EH (cell line): Measurements from ENCODE around the gene RNASEH2A.
A peak's percentile ranks its signal among the peaks of the same experiment; 100 is the strongest.
"Not testable (repeated sequence)": the region's sequence is repeated elsewhere in the genome, so short reads cannot be mapped to it uniquely, and the experiment has no call there.

ENCODE experiments used
- DNase-seq: peaks from one replicate; pipeline ENCODE4 v3.0.0-alpha.2; 2015; ENCODE audit warnings: low read depth

The RNASEH2A gene

DNA sequence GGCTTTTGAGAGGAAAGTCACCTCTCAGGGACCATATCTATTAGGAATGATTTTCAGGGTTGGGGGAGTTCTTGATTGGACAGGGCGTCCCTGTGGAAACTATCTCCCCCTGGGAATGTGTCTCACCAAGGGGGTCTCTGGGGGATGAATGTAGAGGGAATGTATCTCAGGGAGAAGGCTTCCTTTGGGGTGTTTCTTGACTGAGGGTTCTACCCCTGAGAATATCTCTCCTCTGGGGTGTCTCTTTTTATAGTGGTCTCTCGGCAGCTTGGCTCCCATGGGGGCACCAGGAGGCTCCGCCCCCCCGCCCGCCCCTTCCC is 27.0 kb downstream of the RNASEH2A start:
- DNase-seq = no peak

GRCh38 chr19:12833738-12834565 is 27.6 kb downstream of the RNASEH2A start:
- peak; percentile 20 for DNase-seq

DNA sequence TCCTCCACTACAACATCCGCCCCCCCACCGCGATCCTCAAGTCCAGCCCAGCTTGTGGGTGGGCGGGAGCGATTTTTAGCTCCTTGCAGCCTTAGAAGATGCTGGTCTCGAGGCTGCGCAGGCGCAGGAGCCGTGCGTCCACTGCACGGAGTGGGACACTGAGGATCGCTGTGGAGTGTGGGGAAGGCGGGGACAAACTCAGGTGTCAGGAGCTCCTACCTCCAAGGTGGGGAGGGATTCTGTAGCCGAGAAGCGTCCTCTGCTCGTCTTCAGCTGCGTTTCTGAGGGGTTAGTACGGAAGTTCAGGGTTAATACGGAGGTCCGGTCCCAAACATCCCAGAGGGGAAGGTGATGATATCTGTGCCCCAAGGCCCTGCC is 28.2 kb downstream of the RNASEH2A start, which contains the start of gene RTBDN:
Gene RTBDN (minus strand): TSS at position 14 of the 378 bp plus-strand sequence. CDS start 4,600 bp downstream, outside the sequence.
- no peak for DNase-seq

GRCh38 chr19:12834976-12835757 is 28.8 kb downstream of the RNASEH2A start:
- no peak for DNase-seq

GRCh38 chr19:12836529-12836863 is 30.1 kb downstream of the RNASEH2A start:
- DNase-seq = no peak

GRCh38 chr19:12837225-12837624 is 30.8 kb downstream of the RNASEH2A start:
- no peak for DNase-seq

DNA sequence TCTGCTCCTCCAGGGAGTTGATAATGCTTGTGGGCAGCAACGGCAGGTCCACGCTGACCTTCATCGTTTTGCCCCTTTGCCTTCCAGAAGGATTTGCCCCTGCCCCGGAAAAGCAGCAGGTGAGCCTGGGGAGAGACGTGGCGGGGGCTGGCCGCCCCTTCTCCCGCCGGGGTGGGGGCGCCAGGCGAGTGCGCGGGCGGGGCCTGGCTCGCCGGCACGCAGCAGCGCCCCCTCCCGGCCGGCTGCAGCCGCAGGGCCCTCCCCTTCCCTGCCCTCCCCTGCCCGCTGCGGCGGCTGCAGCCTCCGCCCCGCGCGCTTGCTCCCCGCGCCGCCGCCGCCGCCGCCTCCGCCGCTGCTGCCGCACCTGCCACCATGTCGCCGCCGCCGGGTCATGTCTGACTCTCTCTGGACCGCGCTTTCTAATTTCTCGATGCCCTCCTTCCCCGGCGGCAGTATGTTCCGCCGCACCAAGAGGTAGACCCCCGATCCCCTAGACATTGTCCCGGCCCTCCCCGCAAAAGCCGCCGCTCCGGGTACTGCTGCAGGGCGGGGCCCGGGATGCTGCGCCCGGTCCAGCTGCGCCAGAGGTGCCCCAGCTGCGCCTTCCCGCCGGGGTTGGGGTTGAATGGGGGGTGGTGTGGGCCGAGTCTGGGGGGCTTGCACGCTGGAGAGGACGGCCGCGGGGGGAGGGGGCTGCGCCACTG is 31.9 kb downstream of the RNASEH2A start, which contains the start of gene MAST1:
Gene MAST1 (plus strand): TSS at position 334 of the 704 bp plus-strand sequence. CDS start 58 bp downstream, at position 392.
- DNase-seq = peak; percentile 26

- DNase-seq = no peak
These were observed 32.7 kb downstream of the RNASEH2A start for GRCh38 chr19:12838886-12839756.

DNA sequence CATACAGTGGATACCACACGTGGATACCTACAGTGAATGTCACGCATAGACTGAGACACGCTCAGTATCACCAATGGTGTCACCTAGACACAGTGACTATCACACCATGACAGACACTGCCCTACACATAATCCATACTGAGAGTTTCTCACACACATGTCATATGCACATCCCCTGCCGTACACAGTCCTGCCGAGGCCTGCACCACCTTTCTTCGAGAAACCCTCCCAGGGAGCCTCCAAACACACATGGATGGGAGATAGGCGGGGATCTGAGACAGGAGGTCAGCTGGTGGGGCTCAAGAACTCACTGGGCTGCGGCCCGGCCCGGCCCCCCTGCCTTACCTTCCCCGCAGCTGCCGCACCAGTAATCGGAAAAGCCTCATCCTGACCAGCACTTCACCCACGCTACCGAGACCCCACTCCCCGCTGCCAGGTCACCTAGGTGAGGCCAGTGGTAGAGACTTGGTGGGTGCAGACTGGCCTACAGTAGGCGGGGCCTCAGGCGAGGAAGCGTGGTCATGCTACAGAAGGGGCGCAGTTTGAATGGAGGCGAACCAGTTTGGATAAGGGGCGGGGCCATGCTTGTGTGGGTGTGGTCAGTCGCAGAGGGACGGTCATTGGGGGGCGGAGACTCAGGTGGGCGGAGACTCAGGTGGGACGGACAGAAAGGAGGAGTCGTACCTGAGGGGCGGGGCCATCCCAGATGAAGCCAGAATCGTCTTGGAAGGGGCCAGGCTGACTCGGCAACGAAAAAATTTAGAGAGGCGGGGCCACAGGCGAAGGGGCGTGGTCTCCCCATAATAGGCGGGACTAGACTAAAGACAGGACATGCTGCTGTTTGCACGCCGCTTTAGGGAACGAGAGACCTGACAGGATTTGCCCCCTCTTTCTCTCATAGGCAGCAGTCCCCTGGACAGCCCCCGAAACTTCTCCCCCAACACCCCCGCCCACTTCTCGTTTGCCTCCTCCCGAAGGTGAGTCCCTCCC is 34.0 kb downstream of the RNASEH2A start:
- DNase-seq = peak; percentile 82

DNA sequence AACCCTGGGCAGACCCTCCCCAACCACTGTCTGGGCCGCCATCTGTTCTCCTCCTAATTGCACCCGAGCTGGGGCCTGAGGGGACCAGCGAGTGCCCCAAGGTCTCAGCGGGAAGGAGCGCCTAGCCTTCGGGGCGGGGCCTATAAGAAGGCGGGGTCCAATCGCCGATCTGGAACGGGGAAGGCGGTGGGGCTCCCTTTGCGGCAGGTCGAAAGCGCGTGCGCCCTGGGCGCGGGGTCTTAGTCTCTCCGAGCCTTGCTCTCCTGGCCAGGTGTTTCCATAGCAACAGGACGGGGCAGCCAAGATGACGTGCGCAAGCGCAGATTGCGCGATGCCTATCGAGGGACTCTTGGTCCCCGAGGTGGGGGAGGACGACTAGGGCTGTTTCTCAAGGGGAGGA is 34.7 kb downstream of the RNASEH2A start:
- DNase-seq = peak; percentile 19

- no peak for DNase-seq
These were observed 36.1 kb downstream of the RNASEH2A start for GRCh38 chr19:12842511-12842910.

- no peak for DNase-seq
These were observed 36.9 kb downstream of the RNASEH2A start for GRCh38 chr19:12843328-12843727.

- DNase-seq = no peak
These were observed 37.8 kb downstream of the RNASEH2A start for GRCh38 chr19:12843999-12844732.

- DNase-seq = not testable (repeated sequence)
These were observed 40.2 kb downstream of the RNASEH2A start for GRCh38 chr19:12846613-12847012.

DNA sequence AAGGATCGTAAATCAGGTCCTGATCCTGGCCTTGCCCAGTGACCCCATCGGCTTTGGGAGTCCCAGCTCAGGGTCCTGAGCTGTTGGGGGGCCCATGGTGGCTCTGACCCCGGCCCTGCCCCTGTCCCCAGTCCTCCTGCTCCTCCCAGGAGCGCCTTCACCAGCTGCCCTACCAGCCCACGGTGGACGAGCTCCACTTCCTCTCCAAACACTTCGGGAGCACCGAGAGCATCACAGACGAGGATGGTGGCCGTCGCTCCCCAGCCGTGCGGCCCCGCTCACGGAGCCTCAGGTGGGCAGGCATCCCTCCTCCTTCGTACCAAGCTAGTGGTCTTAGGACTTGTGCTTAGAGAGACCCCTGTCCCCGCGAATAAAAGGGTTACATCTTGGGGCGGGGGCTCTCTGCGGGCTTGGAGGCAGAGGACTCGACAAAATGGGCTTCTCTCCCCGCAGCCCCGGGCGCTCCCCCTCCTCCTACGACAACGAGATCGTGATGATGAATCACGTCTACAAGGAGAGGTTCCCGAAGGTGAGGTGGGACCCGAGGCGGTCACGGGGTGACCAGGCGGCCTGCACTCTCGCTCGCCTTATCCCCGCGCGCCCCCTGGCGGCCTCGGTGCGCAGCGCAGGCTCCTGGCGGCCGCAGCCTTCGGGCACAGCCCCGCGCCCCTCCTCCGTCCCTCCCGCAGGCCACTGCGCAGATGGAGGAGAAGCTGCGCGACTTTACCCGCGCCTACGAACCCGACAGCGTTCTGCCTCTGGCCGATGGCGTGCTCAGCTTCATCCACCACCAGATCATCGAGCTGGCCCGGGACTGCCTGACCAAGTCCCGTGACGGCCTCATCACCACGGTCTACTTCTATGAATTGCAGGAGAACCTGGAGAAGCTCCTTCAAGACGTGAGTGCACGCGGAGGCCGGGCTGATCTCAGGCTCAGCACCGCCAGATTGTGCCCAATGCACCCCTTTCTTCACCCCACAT is 41.1 kb downstream of the RNASEH2A start:
- peak; percentile 77 for DNase-seq

DNA sequence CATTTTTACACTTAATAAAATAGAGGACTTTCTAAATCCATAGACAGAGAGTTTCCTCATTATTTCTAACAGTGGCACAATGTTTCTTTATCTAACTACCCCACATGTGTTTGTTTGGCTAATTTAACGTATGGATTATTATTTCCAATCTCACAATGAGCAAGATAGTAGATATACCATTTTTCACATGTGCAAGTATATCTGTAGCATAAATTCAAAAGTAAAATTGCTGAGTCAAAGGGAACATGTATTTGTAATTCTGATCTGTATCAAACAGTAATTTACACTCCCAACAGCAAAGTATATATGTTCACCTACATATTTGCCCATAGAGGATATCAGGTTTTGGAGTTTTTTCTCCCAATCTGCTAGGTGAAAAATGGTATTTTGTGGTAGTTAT is 50.3 kb downstream of the RNASEH2A start:
- DNase-seq = no peak

DNA sequence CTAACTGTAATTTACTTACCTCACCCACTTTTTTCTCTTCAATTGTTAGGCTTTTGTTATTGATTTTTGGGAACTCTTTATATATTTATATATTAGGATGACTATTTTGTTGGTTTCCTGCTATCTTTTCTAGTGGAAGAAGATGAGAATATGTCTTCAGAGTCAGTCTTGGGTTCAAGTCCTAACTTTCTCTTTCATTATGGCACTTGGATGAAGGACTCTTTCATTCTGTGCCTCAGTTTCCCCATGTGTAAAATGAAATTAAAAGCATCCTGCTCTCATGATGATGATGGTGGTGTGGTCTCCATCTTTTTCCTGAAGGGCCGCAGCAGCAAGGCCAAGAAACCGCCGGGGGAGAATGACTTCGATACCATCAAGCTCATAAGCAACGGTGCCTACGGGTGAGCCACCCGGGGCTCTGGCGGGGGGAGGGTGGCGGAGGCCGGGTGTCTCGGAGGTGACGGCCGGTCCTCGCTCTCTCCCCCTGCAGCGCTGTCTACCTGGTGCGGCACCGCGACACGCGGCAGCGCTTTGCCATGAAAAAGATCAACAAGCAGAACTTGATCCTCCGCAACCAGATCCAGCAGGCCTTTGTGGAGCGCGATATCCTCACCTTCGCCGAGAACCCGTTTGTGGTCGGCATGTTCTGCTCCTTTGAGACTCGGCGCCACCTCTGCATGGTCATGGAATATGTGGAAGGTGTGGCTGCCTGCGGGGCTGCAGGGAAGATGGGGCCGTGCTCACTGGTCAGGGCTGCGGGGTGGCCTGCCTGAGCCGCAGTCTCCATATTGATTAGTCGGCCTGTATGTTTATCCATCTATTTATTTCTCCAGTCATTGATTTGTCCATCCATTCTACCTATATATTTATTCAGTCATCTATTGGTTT is 51.9 kb downstream of the RNASEH2A start:
- DNase-seq = no peak
